Peyer's patch (tissue), 4 donors: ENCODE results near the gene PPP1CA.

Experiments used
- POLR2A ChIP-seq, 2 donors: fragments of 450-650 bp; IDR thresholded peaks; one replicate each; pipeline ENCODE4 v1.5.1; 2017; ENCODE audit warnings: antibody characterized with exemption in 2 of 2, mild to moderate bottlenecking in 2 of 2, moderate library complexity in 2 of 2
- TF ChIP-seq, protein P1 (sequence below), 6 experiments: fragments of 450-650 bp in 4 of 6; fragments of 200-600 bp in 2 of 6; sonication (generic) in 1 of 6; IDR thresholded peaks; one replicate each; pipeline ENCODE4 v1.5.1; 2017 to 2019; ENCODE audit warnings: antibody characterized with exemption in 6 of 6, mild to moderate bottlenecking in 3 of 6, moderate library complexity in 1 of 6

- TF ChIP-seq, protein P1, sequence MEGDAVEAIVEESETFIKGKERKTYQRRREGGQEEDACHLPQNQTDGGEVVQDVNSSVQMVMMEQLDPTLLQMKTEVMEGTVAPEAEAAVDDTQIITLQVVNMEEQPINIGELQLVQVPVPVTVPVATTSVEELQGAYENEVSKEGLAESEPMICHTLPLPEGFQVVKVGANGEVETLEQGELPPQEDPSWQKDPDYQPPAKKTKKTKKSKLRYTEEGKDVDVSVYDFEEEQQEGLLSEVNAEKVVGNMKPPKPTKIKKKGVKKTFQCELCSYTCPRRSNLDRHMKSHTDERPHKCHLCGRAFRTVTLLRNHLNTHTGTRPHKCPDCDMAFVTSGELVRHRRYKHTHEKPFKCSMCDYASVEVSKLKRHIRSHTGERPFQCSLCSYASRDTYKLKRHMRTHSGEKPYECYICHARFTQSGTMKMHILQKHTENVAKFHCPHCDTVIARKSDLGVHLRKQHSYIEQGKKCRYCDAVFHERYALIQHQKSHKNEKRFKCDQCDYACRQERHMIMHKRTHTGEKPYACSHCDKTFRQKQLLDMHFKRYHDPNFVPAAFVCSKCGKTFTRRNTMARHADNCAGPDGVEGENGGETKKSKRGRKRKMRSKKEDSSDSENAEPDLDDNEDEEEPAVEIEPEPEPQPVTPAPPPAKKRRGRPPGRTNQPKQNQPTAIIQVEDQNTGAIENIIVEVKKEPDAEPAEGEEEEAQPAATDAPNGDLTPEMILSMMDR (IDR thresholded peaks at IDR 0.05): no peak
- TF ChIP-seq POLR2A (IDR thresholded peaks at IDR 0.05): no peak
Measured at GRCh38 chr11:67400251-67400941, 1.3 kb downstream of the PPP1CA start.
